Measurements from ENCODE around the gene NR6A1.

DNA sequence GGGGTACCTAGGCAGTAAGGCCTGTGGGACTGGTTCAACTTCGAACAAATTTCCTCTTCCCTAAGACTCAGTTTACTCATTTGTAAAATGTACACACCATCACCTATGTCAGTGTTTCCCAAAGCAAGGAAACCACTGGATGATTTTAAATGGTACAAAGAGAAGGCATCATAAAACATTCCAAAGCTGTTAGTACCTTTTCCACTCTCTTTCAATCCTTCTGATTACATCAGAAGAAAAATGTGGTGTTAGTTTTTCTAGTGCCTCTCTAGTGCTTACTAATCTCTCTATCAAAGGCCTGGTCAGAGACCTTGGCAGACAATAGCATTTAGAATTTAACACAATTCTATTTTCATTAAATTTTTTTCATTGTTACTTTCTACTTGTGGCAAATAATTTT is 18.1 kb downstream of the NR6A1 start:
- TF ChIP-seq CTCF (IDR thresholded peaks at IDR 0.05) (no peak), HOXA7 (CRISPR knock-in tag; IDR thresholded peaks at IDR 0.05) (no peak), JUN (IDR thresholded peaks at IDR 0.05) (no peak), NR3C1 (IDR thresholded peaks at IDR 0.05) (no peak), POLR2A (IDR thresholded peaks at IDR 0.05; ENCODE audit: low read length) (no peak), SREBF2 (IDR thresholded peaks at IDR 0.05) (no peak), FOSL2 (IDR thresholded peaks at IDR 0.05) (no peak), FOSL2 (CRISPR knock-in tag; IDR thresholded peaks at IDR 0.05) (no peak), MAZ (IDR thresholded peaks at IDR 0.05; ENCODE audit: borderline replicate concordance, low read depth, low read length) (no peak), EP300 (IDR thresholded peaks at IDR 0.05) (no peak), BHLHE40 (IDR thresholded peaks at IDR 0.05; ENCODE audit: low read depth, low read length) (no peak)
- TF ChIP-seq, protein P1, sequence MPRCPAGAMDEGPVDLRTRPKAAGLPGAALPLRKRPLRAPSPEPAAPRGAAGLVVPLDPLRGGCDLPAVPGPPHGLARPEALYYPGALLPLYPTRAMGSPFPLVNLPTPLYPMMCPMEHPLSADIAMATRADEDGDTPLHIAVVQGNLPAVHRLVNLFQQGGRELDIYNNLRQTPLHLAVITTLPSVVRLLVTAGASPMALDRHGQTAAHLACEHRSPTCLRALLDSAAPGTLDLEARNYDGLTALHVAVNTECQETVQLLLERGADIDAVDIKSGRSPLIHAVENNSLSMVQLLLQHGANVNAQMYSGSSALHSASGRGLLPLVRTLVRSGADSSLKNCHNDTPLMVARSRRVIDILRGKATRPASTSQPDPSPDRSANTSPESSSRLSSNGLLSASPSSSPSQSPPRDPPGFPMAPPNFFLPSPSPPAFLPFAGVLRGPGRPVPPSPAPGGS (IDR thresholded peaks at IDR 0.05), result no peak

Data from A549 (cell line).